Peyer's patch (tissue), 4 donors: ENCODE measurements around the gene NRARP. TPM values are rescaled to one million over a fixed set of nuclear protein-coding genes. Genes with fewer than 3 reads are reported as not detected.

Experiments used
- DNase-seq, 3 donors: peaks; one replicate each; pipeline ENCODE4 v3.0.0-alpha.2; 2017 to 2019
- H3K27ac ChIP-seq, 4 donors: fragments of 200-600 bp; sonication (generic); one replicate each; pipeline ENCODE4 v1.5.1; 2016 to 2019
- H3K27me3 ChIP-seq, 2 donors: fragments of 200-600 bp; sonication (generic); one replicate each; pipeline ENCODE4 v1.5.1; 2019
- H3K36me3 ChIP-seq, 3 donors: fragments of 200-600 bp; sonication (generic); one replicate each; pipeline ENCODE4 v1.5.1; 2016 to 2019
- H3K4me1 ChIP-seq, 4 donors: fragments of 200-600 bp; sonication (generic); one replicate each; pipeline ENCODE4 v1.5.1; 2016 to 2019
- H3K4me3 ChIP-seq, 4 donors: fragments of 200-600 bp; sonication (generic); 1 replicate in 3 of 4; 2 replicates in 1 of 4; pipeline ENCODE4 v1.5.1; 2016 to 2019; ENCODE audit warnings: mild to moderate bottlenecking in 1 of 4
- H3K9me3 ChIP-seq, 4 donors: fragments of 200-600 bp; sonication (generic); one replicate each; pipeline ENCODE4 v1.5.1; 2016 to 2019; ENCODE audit warnings: mild to moderate bottlenecking in 1 of 4
- CTCF ChIP-seq, 6 experiments: fragments of 450-650 bp in 4 of 6; fragments of 200-600 bp in 2 of 6; sonication (generic) in 1 of 6; IDR thresholded peaks; one replicate each; pipeline ENCODE4 v1.5.1; 2017 to 2019; ENCODE audit warnings: antibody characterized with exemption in 6 of 6, mild to moderate bottlenecking in 3 of 6, moderate library complexity in 1 of 6
- POLR2A ChIP-seq, 2 donors: fragments of 450-650 bp; IDR thresholded peaks; one replicate each; pipeline ENCODE4 v1.5.1; 2017; ENCODE audit warnings: antibody characterized with exemption in 2 of 2, mild to moderate bottlenecking in 2 of 2, moderate library complexity in 2 of 2
- total RNA-seq, 4 donors: library from RNA; depleted of rRNA; stranded (reverse); fragments of >200 nt; gene quantifications; one replicate each; pipeline ENCODE4 v1.1.0, GENCODE V29; 2016

The NRARP gene
- total RNA-seq, 4 donors from 2014 or later = 35.3 to 56.1 (median 43.8) TPM

DNA sequence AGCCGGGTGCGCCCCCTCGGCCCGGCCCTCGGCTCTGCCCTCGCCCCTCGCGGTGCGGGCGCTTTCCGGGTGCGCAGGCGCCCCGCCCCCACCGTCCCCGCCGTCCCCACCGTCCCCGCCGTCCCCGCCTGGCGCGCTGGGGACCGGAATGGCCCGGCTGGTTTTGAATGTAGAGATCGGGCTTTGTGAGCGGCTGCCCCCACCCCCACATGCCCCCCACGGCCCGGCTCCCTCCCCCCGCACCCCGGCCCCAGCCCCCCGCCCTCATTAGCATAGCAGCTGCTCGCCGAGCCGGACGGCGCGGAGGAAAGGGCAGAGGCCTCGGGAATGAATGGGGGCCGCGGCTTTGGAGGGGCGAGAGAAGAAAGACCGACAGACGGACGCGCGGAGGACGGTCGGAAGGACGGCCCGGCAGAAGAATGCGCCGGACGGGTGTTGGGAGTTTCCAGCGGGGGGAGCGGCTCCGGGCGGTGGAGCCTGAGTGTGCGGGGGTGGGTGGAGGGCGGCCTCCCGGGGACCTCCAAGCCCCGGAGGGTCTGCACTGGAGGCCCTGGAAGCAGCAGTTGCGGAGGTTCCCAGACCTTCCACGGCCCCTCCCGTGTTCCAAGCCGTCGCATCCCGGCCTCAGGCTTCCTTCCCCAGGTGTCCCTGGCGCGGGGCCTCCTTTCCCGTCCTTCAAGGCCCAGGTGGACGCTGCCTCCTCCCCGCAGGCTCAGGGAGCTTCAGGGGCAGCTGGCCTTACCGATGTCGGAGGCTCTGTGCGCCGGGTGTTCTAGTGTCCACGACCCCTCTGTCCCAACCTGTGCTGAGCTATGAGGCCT, 6.0 kb downstream of the NRARP start:
- DNase-seq = peak in 1 of 3 donors; percentile 69
- H3K9me3 ChIP-seq = no peaks in the 10 kb centered on the region
- peak overlapping the region; percentile 25 to 88 (median 60) for H3K4me3 ChIP-seq
- TF ChIP-seq POLR2A (IDR thresholded peaks at IDR 0.05) (no peak), CTCF (IDR thresholded peaks at IDR 0.05) (no peak)
- H3K36me3 ChIP-seq = no peaks in the 10 kb centered on the region
- H3K27me3 ChIP-seq = no peaks in the 10 kb centered on the region
- H3K27ac ChIP-seq = peak overlapping the region; percentile 31 to 99 (median 90)
- H3K4me1 ChIP-seq = peaks cover 5 to 43% (median 21%) of the 10 kb centered on the region in 4 donors

DNA sequence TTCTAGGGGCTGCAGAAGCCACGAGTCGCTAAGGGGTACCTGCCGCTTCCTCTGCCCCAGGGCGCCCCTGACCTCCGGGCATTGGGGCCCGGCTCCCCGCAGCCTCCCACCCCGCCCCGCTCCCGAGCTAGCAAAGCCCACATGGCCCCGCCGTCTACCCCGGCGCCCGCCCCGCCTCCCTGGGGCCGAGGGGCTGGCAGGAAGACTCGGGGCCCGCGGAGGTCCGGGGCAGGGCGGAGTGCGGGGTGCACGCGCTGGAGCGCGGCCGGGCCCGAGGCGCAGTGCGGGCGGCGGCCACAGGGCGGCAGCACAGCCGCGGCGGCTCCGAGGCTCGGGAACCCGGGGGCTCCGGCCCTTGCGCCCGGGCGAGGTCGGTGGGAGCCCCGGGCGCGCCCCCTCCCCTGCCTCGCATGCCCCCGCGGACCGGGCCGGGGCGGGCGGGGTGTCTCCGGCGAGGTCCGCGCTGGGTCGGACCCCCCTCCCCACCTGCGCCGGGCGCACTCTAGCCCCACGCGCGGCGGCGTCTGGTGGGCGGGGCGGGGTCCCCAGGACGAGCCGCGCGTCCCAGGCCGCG, 6.7 kb downstream of the NRARP start:
- Histone ChIP-seq H3K36me3 (no peaks in the 10 kb centered on the region), H3K4me1 (peaks cover 5 to 43% (median 13%) of the 10 kb centered on the region in 4 donors), H3K4me3 (peak overlapping the region; percentile 25 to 88 (median 60)), H3K27ac (peak overlapping the region; percentile 5 to 99 (median 90)), H3K9me3 (no peaks in the 10 kb centered on the region), H3K27me3 (no peaks in the 10 kb centered on the region)
- TF ChIP-seq CTCF (IDR thresholded peaks at IDR 0.05) (peak; percentile 37 to 93 (median 84)), POLR2A (IDR thresholded peaks at IDR 0.05) (peak in 1 of 2 donors; percentile 54)
- peak in 1 of 3 donors; percentile 80 for DNase-seq

DNA sequence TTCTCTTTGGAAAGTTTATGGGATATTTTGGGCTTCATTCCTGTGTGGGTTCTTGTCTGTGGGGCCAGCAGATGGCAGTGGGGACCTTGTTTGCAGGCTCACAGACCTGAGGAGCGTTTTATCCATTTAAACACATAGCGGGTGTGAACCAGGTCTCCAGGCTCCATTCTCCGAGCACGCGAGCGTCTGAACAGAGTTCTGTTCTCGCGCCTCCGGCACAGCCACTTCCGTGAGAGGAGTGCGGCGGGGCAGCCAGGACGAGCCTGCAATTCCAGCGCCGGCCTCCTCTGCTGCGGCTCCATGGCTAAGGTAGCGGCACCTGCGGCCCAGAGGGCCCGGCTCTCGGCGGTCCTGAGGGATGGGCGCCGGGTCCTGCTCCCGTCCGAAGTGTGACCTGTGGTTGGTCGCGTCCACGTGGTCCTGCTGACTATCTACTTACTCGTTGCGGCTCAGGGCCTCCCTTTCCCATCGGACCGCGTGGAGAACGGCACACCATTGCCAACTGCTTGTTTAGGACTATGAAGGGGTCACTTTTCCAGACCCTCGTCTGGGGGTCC, 7.3 kb downstream of the NRARP start:
- Histone ChIP-seq H3K36me3 (no peaks in the 10 kb centered on the region), H3K27me3 (no peaks in the 10 kb centered on the region), H3K27ac (peak overlapping the region; percentile 5 to 99 (median 90)), H3K9me3 (no peaks in the 10 kb centered on the region), H3K4me3 (peak overlapping the region; percentile 25 to 88 (median 60)), H3K4me1 (peaks cover 5 to 43% (median 13%) of the 10 kb centered on the region in 4 donors)
- no peak for DNase-seq
- TF ChIP-seq CTCF (IDR thresholded peaks at IDR 0.05) (peak in 2 of 6 experiments; percentile 7 to 38), POLR2A (IDR thresholded peaks at IDR 0.05) (no peak)

- Histone ChIP-seq H3K9me3 (no peaks in the 10 kb centered on the region), H3K4me3 (peak overlapping the region in 1 of 4 donors; percentile 13), H3K27me3 (no peaks in the 10 kb centered on the region), H3K4me1 (peaks cover 5 to 41% (median 13%) of the 10 kb centered on the region in 4 donors), H3K36me3 (no peaks in the 10 kb centered on the region), H3K27ac (peak overlapping the region in 3 of 4 donors; percentile 84 to 99 (median 96))
- TF ChIP-seq CTCF (IDR thresholded peaks at IDR 0.05) (no peak), POLR2A (IDR thresholded peaks at IDR 0.05) (peak; percentile 2 to 10)
- no peak for DNase-seq
Measured at GRCh38 chr9:137294091-137294680, 7.9 kb downstream of the NRARP start.

GRCh38 chr9:137293482-137294090, 8.5 kb downstream of the NRARP start:
- peak in 2 of 3 donors; percentile 88 to 89 for DNase-seq
- Histone ChIP-seq H3K36me3 (no peaks in the 10 kb centered on the region), H3K27ac (peak overlapping the region in 3 of 4 donors; percentile 84 to 99 (median 96)), H3K4me1 (peaks cover 5 to 35% (median 13%) of the 10 kb centered on the region in 4 donors), H3K9me3 (no peaks in the 10 kb centered on the region), H3K4me3 (peak overlapping the region in 1 of 4 donors; percentile 13), H3K27me3 (no peaks in the 10 kb centered on the region)
- TF ChIP-seq POLR2A (IDR thresholded peaks at IDR 0.05) (peak in 1 of 2 donors; percentile 48), CTCF (IDR thresholded peaks at IDR 0.05) (no peak)
